ENCODE data around the gene SNX25. TPM values are rescaled to one million over a fixed set of nuclear protein-coding genes. Genes with fewer than 3 reads are reported as not detected.

SNX25 gene
- total RNA-seq, 4 donors from 2014 or later = 13.3 to 39.3 (median 15.3) TPM

DNA sequence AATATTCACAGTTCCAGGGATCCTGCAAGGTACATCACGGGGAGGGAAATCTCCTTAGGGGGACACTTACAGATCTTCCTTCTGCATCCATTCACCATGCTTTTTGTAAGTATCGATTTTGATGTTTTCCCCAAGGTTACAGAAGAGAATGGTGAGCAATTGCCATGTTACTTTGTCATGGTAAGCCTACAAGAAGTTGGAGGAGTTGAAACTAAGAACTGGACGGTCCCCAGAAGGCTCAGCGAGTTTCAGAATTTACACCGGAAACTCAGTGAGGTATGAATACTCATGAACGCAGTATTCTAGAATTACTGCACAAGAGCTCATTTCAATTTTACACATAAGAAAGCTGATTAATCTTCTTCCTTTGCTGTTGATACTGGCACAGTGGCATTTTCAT lies 132.4 kb downstream of the SNX25 start:
- TF ChIP-seq, protein P1, sequence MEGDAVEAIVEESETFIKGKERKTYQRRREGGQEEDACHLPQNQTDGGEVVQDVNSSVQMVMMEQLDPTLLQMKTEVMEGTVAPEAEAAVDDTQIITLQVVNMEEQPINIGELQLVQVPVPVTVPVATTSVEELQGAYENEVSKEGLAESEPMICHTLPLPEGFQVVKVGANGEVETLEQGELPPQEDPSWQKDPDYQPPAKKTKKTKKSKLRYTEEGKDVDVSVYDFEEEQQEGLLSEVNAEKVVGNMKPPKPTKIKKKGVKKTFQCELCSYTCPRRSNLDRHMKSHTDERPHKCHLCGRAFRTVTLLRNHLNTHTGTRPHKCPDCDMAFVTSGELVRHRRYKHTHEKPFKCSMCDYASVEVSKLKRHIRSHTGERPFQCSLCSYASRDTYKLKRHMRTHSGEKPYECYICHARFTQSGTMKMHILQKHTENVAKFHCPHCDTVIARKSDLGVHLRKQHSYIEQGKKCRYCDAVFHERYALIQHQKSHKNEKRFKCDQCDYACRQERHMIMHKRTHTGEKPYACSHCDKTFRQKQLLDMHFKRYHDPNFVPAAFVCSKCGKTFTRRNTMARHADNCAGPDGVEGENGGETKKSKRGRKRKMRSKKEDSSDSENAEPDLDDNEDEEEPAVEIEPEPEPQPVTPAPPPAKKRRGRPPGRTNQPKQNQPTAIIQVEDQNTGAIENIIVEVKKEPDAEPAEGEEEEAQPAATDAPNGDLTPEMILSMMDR (IDR thresholded peaks at IDR 0.05) = no peak
- TF ChIP-seq POLR2A (IDR thresholded peaks at IDR 0.05) (no peak), EP300 (IDR thresholded peaks at IDR 0.05) (no peak), POLR2AphosphoS5 (IDR thresholded peaks at IDR 0.05) (no peak)
- Histone ChIP-seq H3K4me3 (no peak overlapping the region), H3K4me1 (no peaks in the 10 kb centered on the region), H3K27me3 (no peaks in the 10 kb centered on the region), H3K36me3 (peaks cover 21% of the 10 kb centered on the region), H3K9me3 (no peaks in the 10 kb centered on the region), H3K27ac (no peak overlapping the region)
- DNase-seq (ENCODE audit: low spot score in 2 of 2) = no peak
- WGBS = 99% methylated on average over 6 of the region's 6 CpGs

- no peak for DNase-seq (ENCODE audit: low spot score in 2 of 2)
- H3K9me3 ChIP-seq = no peaks in the 10 kb centered on the region
- TF ChIP-seq EP300 (IDR thresholded peaks at IDR 0.05) (no peak), POLR2AphosphoS5 (IDR thresholded peaks at IDR 0.05) (no peak)
- H3K4me3 ChIP-seq = no peak overlapping the region
- no peak overlapping the region for H3K27ac ChIP-seq
- 72% methylated on average over 15 of the region's 15 CpGs for WGBS
- no peaks in the 10 kb centered on the region for H3K27me3 ChIP-seq
- H3K4me1 ChIP-seq = no peaks in the 10 kb centered on the region
- peaks cover 35% of the 10 kb centered on the region for H3K36me3 ChIP-seq
Measured at GRCh38 chr4:185343726-185344581, 134.6 kb downstream of the SNX25 start.

GRCh38 chr4:185344743-185345538 lies 135.5 kb downstream of the SNX25 start:
- 80% methylated on average over 6 of the region's 6 CpGs for WGBS
- Histone ChIP-seq H3K4me3 (no peak overlapping the region), H3K9me3 (no peaks in the 10 kb centered on the region), H3K27me3 (no peaks in the 10 kb centered on the region), H3K36me3 (peaks cover 40% of the 10 kb centered on the region), H3K27ac (no peak overlapping the region), H3K4me1 (no peaks in the 10 kb centered on the region)
- TF ChIP-seq, protein P1 (IDR thresholded peaks at IDR 0.05) = no peak
- TF ChIP-seq POLR2A (IDR thresholded peaks at IDR 0.05) (no peak), EP300 (IDR thresholded peaks at IDR 0.05) (no peak)
- no peak for DNase-seq (ENCODE audit: low spot score in 2 of 2)

DNA sequence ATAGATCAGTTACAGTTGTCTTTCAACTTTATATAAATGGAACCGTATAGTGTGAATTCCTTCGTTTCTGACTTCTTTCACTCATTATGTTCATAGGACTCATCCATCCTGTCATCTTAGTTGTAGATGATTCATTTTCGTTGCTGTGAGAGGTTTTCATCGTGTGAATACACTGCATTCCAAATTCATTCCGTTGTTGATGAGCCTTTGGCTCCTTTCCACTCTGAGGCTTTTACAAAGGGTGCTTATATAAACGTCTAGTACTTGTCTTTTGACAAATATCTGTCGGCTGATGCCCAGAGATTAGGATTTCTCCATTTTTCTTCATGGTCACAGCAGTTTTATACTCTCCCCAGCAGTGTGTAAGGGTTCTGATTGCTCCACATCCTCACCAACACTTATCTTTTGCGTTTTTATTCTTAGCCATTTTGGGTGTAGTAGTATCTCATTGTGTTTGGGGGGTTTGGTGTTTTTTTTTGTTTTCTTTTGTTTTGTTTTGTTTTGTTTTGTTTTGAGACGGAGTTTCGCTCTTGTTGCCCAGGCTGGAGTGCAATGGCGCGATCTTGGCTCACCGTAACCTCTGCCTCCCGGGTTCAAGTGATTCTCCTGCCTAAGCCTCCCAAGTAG lies 137.7 kb downstream of the SNX25 start:
- Histone ChIP-seq H3K27ac (no peak overlapping the region), H3K36me3 (peaks cover 43% of the 10 kb centered on the region)

DNA sequence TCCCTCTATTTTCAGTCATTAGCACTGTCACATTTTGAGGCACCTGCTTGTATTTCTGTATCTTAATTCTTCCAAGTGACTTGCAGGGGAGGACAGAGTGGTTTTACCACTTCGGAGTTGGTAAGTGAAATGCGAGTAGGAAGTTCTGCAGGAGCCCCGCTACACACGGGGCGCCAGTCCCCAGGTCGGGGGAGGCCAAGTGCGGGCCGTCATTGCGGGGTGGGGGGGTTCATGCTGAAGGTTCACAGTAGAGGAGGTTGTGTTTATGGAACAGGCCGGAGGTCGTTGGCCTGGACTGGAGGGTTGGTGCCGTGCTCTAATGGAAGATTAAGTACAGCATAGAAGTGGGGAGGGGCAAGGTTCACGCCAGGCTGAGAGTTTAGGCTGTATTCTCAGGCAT lies 142.3 kb downstream of the SNX25 start:
- 90% methylated on average over 13 of the region's 13 CpGs for WGBS
- H3K27ac ChIP-seq = no peak overlapping the region
- H3K36me3 ChIP-seq = peaks cover 37% of the 10 kb centered on the region
- DNase-seq (ENCODE audit: low spot score in 2 of 2) = no peak
- no peak overlapping the region for H3K4me3 ChIP-seq
- H3K9me3 ChIP-seq = no peaks in the 10 kb centered on the region
- H3K4me1 ChIP-seq = no peaks in the 10 kb centered on the region
- H3K27me3 ChIP-seq = no peaks in the 10 kb centered on the region
- TF ChIP-seq POLR2A (IDR thresholded peaks at IDR 0.05) = no peak

More for the DNA sequence above, 137.7 kb downstream of the SNX25 start:
- Histone ChIP-seq H3K4me3 (no peak overlapping the region), H3K4me1 (no peaks in the 10 kb centered on the region), H3K9me3 (no peaks in the 10 kb centered on the region), H3K27me3 (no peaks in the 10 kb centered on the region)
- TF ChIP-seq POLR2AphosphoS5 (IDR thresholded peaks at IDR 0.05) (no peak), EP300 (IDR thresholded peaks at IDR 0.05) (no peak), POLR2A (IDR thresholded peaks at IDR 0.05) (no peak)
- TF ChIP-seq, protein P1 (IDR thresholded peaks at IDR 0.05) = no peak
- 87% methylated on average over 14 of the region's 14 CpGs for WGBS
- no peak for DNase-seq (ENCODE audit: low spot score in 2 of 2)

DNA sequence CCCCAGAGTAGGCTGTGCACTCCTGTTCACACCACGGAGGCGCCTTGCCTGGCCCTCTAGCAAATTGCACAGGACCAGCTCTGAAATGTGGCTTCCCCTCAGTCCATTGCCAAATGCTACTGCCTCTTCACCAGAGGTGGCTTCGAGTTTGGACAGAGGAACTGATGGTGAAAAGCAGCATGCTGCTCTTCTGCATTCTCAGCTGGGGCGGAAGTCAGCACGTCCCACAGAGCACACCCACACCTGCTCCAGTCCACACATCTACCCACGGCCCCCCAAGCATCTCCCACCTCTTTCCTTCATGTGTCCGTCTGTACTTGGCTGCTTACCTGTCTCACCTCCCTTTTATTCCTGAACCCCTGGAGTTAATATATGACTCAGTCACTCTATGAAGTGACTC lies 142.8 kb downstream of the SNX25 start:
- Histone ChIP-seq H3K27ac (no peak overlapping the region), H3K36me3 (peaks cover 32% of the 10 kb centered on the region), H3K4me3 (no peak overlapping the region), H3K9me3 (no peaks in the 10 kb centered on the region), H3K27me3 (no peaks in the 10 kb centered on the region), H3K4me1 (no peaks in the 10 kb centered on the region)
- no peak for DNase-seq (ENCODE audit: low spot score in 2 of 2)
- 87% methylated on average over 7 of the region's 7 CpGs for WGBS
- TF ChIP-seq EP300 (IDR thresholded peaks at IDR 0.05) (no peak), POLR2A (IDR thresholded peaks at IDR 0.05) (no peak), POLR2AphosphoS5 (IDR thresholded peaks at IDR 0.05) (no peak)
- TF ChIP-seq, protein P1 (IDR thresholded peaks at IDR 0.05) = no peak
